HCT116 (cell line): ENCODE data around the gene RNU11. TPM values are rescaled to one million over a fixed set of nuclear protein-coding genes. Genes with fewer than 3 reads are reported as not detected.

Experiments
- ATAC-seq: fragments of 200-7000 bp; cut with Tn5 transposase; 2 replicates; pipeline ENCODE4 v1.9.1; 2020; ENCODE audit warnings: mild to moderate bottlenecking, moderate library complexity
- BruUV-seq: library from RNA; stranded (reverse); fragments of 400-500 nt; replicated peaks from 2 replicates; lab custom pipeline; 2021; lab: Mats Ljungman, UMichigan
- CTCF ChIA-PET: fragments of 300-600 bp; sonication (Branson Sonifier 250); formaldehyde crosslinking; loops from one replicate; lab custom pipeline; 2021; ENCODE audit warnings: antibody characterized with exemption; lab: Charles Lee
- POLR2A ChIA-PET: fragments of 300-600, 350-600 bp; sonication (Branson Sonifier 250); formaldehyde crosslinking; loops from one replicate; lab custom pipeline; 2021; ENCODE audit warnings: antibody characterized with exemption; lab: Charles Lee
- RAD21 ChIA-PET, 2 experiments: fragments of 300-600 bp; sonication (Branson Sonifier 250); formaldehyde crosslinking; loops; one replicate each; lab custom pipeline; 2023; ENCODE audit warnings: low total read pairs in 2 of 2; ENCODE audit not compliant: uncharacterized antibody in 2 of 2, unreplicated experiment in 2 of 2, low non-redundant PET in 1 of 2; lab: Charles Lee
- DNase-seq: peaks from one replicate; pipeline ENCODE4 v3.0.0-alpha.2; 2010; ENCODE audit warnings: low read depth, low spot score
- H2AFZ ChIP-seq: fragments of 200-600 bp; shearing (Covaris generic), sonication (generic); 2 replicates; pipeline ENCODE4 v1.6.1; 2017; ENCODE audit warnings: low read depth, mixed run types, mixed read lengths, antibody characterized with exemption, low read length; ENCODE audit not compliant: poor library complexity, severe bottlenecking
- H3K27ac ChIP-seq: 2 replicates; pipeline ENCODE4 v1.5.1; 2012; ENCODE audit warnings: low read depth, low read length
- H3K27me3 ChIP-seq: fragments of 200-600 bp; sonication (generic); 2 replicates; pipeline ENCODE4 v1.6.1; 2016; ENCODE audit warnings: mixed run types, low read length, mixed read lengths; ENCODE audit not compliant: insufficient read depth
- H3K36me3 ChIP-seq, 2 experiments: fragments of 200-500 bp in 1 of 2; fragments of 200-600 bp in 1 of 2; sonication (Bioruptor generic) in 1 of 2; sonication (generic) in 1 of 2; 2 replicates each; pipeline versions ENCODE4 v1.5.1 to v1.6.1; 2014 to 2016; ENCODE audit warnings: low read length in 2 of 2, inconsistent platforms in 1 of 2, mixed read lengths in 1 of 2, mixed run types in 1 of 2; ENCODE audit not compliant: insufficient read depth in 2 of 2, control insufficient read depth in 1 of 2
- H3K4me1 ChIP-seq, 2 experiments: fragments of 200-600 bp in 1 of 2; sonication (generic) in 1 of 2; 2 replicates each; pipeline versions ENCODE4 v1.5.1 to v1.6.1; 2012 to 2017; ENCODE audit warnings: low read length in 2 of 2, inconsistent platforms in 1 of 2, mild to moderate bottlenecking in 1 of 2, mixed read lengths in 1 of 2, mixed run types in 1 of 2, moderate library complexity in 1 of 2; ENCODE audit not compliant: insufficient read depth in 2 of 2, control insufficient read depth in 1 of 2
- H3K4me2 ChIP-seq: fragments of 200-600 bp; sonication (generic); 2 replicates; pipeline ENCODE4 v1.6.1; 2017; ENCODE audit warnings: mixed run types, low read length, mixed read lengths
- H3K4me3 ChIP-seq, 2 experiments: fragments of 200-600 bp in 1 of 2; sonication (generic) in 1 of 2; replicated peaks in 1 of 2; 2 replicates each; pipeline ENCODE4 v1.5.1; 2011 to 2016; ENCODE audit warnings: low read length in 2 of 2, control low read depth in 1 of 2, low read depth in 1 of 2, mild to moderate bottlenecking in 1 of 2, mixed read lengths in 1 of 2, mixed run types in 1 of 2
- H3K79me2 ChIP-seq: fragments of 200-600 bp; sonication (generic); 2 replicates; pipeline ENCODE4 v1.6.1; 2017; ENCODE audit warnings: mild to moderate bottlenecking, mixed run types, low read length, moderate library complexity, mixed read lengths; ENCODE audit not compliant: insufficient read depth
- H3K9ac ChIP-seq: fragments of 200-600 bp; sonication (generic); 2 replicates; pipeline ENCODE4 v1.6.1; 2016; ENCODE audit warnings: low read length, mixed read lengths
- H3K9me2 ChIP-seq: fragments of 200-600 bp; sonication (generic), shearing (Covaris generic); 2 replicates; pipeline ENCODE4 v1.6.1; 2017; ENCODE audit warnings: mixed run types, mild to moderate bottlenecking, moderate library complexity; ENCODE audit not compliant: insufficient read depth
- H3K9me3 ChIP-seq, 2 experiments: fragments of 200-500 bp in 1 of 2; fragments of 200-600 bp in 1 of 2; sonication (Bioruptor generic) in 1 of 2; sonication (generic) in 1 of 2; 2 replicates each; pipeline ENCODE4 v1.6.1; 2014 to 2017; ENCODE audit warnings: low read length in 2 of 2, mixed read lengths in 2 of 2, inconsistent platforms in 1 of 2, low read depth in 1 of 2, mild to moderate bottlenecking in 1 of 2, mixed run types in 1 of 2, moderate library complexity in 1 of 2; ENCODE audit not compliant: control insufficient read depth in 1 of 2, insufficient read depth in 1 of 2
- H4K20me1 ChIP-seq: fragments of 200-600 bp; sonication (generic), shearing (Covaris generic); 2 replicates; pipeline ENCODE4 v1.6.1; 2017; ENCODE audit warnings: mixed run types, mild to moderate bottlenecking, moderate library complexity; ENCODE audit not compliant: insufficient read depth
- ATF3 ChIP-seq: IDR thresholded peaks from 2 replicates; pipeline ENCODE4 v1.6.1; 2012
- CBX3 ChIP-seq: IDR thresholded peaks from 2 replicates; pipeline ENCODE4 v1.6.1; 2012; ENCODE audit warnings: low read depth
- CEBPB ChIP-seq: IDR thresholded peaks from 2 replicates; pipeline ENCODE4 v1.6.1; 2012; ENCODE audit warnings: low read depth
- CTCF ChIP-seq, 3 experiments: fragments of 200-600 bp in 1 of 3; sonication (generic) in 1 of 3; IDR thresholded peaks in 2 of 3; conservative IDR thresholded peaks in 1 of 3; 2 replicates each; pipeline ENCODE4 v1.5.1; 2012 to 2017; ENCODE audit warnings: low read depth in 2 of 3, low read length in 2 of 3, antibody characterized with exemption in 1 of 3, borderline replicate concordance in 1 of 3, control low read depth in 1 of 3, mild to moderate bottlenecking in 1 of 3, mixed read lengths in 1 of 3, mixed run types in 1 of 3, moderate library complexity in 1 of 3; ENCODE audit not compliant: insufficient read depth in 1 of 3
- EGR1 ChIP-seq: IDR thresholded peaks from 2 replicates; pipeline ENCODE4 v1.6.1; 2012; ENCODE audit warnings: low read depth
- ELF1 ChIP-seq: IDR thresholded peaks from 2 replicates; pipeline ENCODE4 v1.6.1; 2012; ENCODE audit warnings: low read depth, borderline replicate concordance
- EZH2 ChIP-seq: fragments of 200-600 bp; sonication (generic); IDR thresholded peaks from 2 replicates; pipeline ENCODE4 v1.6.1; 2017; ENCODE audit warnings: antibody characterized with exemption, mixed run types
- EZH2phosphoT487 ChIP-seq: fragments of 200-600 bp; IDR thresholded peaks from 2 replicates; pipeline ENCODE4 v1.6.1; 2018; ENCODE audit warnings: antibody characterized with exemption, borderline replicate concordance
- FOSL1 ChIP-seq: IDR thresholded peaks from 2 replicates; pipeline ENCODE4 v1.6.1; 2012; ENCODE audit warnings: low read depth
- POLR2A ChIP-seq: IDR thresholded peaks from 2 replicates; pipeline ENCODE4 v1.7.0; 2011; ENCODE audit warnings: borderline replicate concordance; ENCODE audit not compliant: insufficient read depth, insufficient read length; ENCODE audit errors: extremely low read depth
- RAD21 ChIP-seq: IDR thresholded peaks from 2 replicates; pipeline ENCODE4 v1.6.1; 2012; ENCODE audit warnings: low read depth, mild to moderate bottlenecking
- SP1 ChIP-seq: IDR thresholded peaks from 2 replicates; pipeline ENCODE4 v1.6.1; 2012; ENCODE audit warnings: low read depth
- SRF ChIP-seq: IDR thresholded peaks from 2 replicates; pipeline ENCODE4 v1.6.1; 2012; ENCODE audit warnings: low read depth
- TCF7L2 ChIP-seq: IDR thresholded peaks from 2 replicates; pipeline ENCODE4 v1.7.0; 2011; ENCODE audit warnings: borderline replicate concordance, inconsistent platforms; ENCODE audit not compliant: insufficient read depth, insufficient read length; ENCODE audit errors: extremely low read depth
- YY1 ChIP-seq: IDR thresholded peaks from 2 replicates; pipeline ENCODE4 v1.6.1; 2011; ENCODE audit warnings: low read length, low read depth, moderate library complexity, mild to moderate bottlenecking; ENCODE audit not compliant: insufficient replicate concordance; ENCODE audit errors: extremely low read depth
- intact Hi-C: fragments of 100-400 bp; cut with micrococcal nuclease; formaldehyde crosslinking; loops from 2 replicates; pipeline ENCODE4 v1.10.0; 2022
- total RNA-seq: library from RNA; stranded (reverse); gene quantifications from one replicate; pipeline ENCODE4 v1.2.1, GENCODE V29; 2021; ENCODE audit not compliant: unreplicated experiment
- TF ChIP-seq, protein P1 (sequence below): IDR thresholded peaks from 2 replicates; pipeline ENCODE4 v1.6.1; 2012; ENCODE audit warnings: low read depth

Gene RNU11
- total RNA-seq, 1 experiment from 2014 or later, result not detected

GRCh38 chr1:28666806-28667205 is 18.4 kb downstream of the RNU11 start:
- H3K4me3 ChIP-seq, result no peak overlapping the region
- DNase-seq (no peak), ATAC-seq (no peak)
- H4K20me1 ChIP-seq, result no peaks in the 10 kb centered on the region
- BruUV-seq, result no TSS peak
- no peaks in the 10 kb centered on the region for H3K36me3 ChIP-seq
- RAD21 ChIA-PET, result no interaction called here
- H3K9me3 ChIP-seq, result no peaks in the 10 kb centered on the region
- H3K4me2 ChIP-seq, result no peak overlapping the region
- TF ChIP-seq SRF, result no peak
- no peak for TF ChIP-seq EZH2phosphoT487
- TF ChIP-seq EZH2, result no peak
- TF ChIP-seq SP1, result no peak
- TF ChIP-seq CBX3, result no peak
- TF ChIP-seq FOSL1, result no peak
- TF ChIP-seq CEBPB, result no peak
- TF ChIP-seq ATF3, result no peak
- TF ChIP-seq POLR2A, result no peak
- TF ChIP-seq TCF7L2, result no peak
- no peak for TF ChIP-seq ELF1
- TF ChIP-seq EGR1, result no peak
- TF ChIP-seq, protein P1, sequence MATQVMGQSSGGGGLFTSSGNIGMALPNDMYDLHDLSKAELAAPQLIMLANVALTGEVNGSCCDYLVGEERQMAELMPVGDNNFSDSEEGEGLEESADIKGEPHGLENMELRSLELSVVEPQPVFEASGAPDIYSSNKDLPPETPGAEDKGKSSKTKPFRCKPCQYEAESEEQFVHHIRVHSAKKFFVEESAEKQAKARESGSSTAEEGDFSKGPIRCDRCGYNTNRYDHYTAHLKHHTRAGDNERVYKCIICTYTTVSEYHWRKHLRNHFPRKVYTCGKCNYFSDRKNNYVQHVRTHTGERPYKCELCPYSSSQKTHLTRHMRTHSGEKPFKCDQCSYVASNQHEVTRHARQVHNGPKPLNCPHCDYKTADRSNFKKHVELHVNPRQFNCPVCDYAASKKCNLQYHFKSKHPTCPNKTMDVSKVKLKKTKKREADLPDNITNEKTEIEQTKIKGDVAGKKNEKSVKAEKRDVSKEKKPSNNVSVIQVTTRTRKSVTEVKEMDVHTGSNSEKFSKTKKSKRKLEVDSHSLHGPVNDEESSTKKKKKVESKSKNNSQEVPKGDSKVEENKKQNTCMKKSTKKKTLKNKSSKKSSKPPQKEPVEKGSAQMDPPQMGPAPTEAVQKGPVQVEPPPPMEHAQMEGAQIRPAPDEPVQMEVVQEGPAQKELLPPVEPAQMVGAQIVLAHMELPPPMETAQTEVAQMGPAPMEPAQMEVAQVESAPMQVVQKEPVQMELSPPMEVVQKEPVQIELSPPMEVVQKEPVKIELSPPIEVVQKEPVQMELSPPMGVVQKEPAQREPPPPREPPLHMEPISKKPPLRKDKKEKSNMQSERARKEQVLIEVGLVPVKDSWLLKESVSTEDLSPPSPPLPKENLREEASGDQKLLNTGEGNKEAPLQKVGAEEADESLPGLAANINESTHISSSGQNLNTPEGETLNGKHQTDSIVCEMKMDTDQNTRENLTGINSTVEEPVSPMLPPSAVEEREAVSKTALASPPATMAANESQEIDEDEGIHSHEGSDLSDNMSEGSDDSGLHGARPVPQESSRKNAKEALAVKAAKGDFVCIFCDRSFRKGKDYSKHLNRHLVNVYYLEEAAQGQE, result no peak
- no peak for TF ChIP-seq CTCF (IDR thresholded peaks at IDR 0.05 in 2 of 3, conservative IDR thresholded peaks at IDR 0.05 in 1 of 3; ENCODE audit: borderline replicate concordance in 1 of 3, insufficient read depth in 1 of 3, low read depth in 2 of 3, low read length in 2 of 3)
- TF ChIP-seq YY1, result no peak
- TF ChIP-seq RAD21, result no peak
- H3K9ac ChIP-seq, result no peak overlapping the region
- peaks cover 26% of the 10 kb centered on the region for H3K79me2 ChIP-seq
- intact Hi-C loops, result no loop called here
- H3K9me2 ChIP-seq, result no peaks in the 10 kb centered on the region
- POLR2A ChIA-PET, result interaction anchor here (5.5 kb wide), 1 partner anchor 17 kb away, joined by 53 read pairs; the partner anchor contains the start of gene RNU11
- H3K27me3 ChIP-seq, result no peaks in the 10 kb centered on the region
- H2AFZ ChIP-seq, result no peak overlapping the region
- peaks cover 10 to 16% of the 10 kb centered on the region in 2 experiments for H3K4me1 ChIP-seq
- H3K27ac ChIP-seq, result no peak overlapping the region
- CTCF ChIA-PET, result no interaction called here
